AG09319 (cell line): Measurements from ENCODE around the gene RCAN3.

Experiments
- DNase-seq: peaks from one replicate; pipeline ENCODE4 v3.0.0-alpha.2; 2010; ENCODE audit warnings: low read depth; ENCODE audit errors: extremely low read depth
- CTCF ChIP-seq: IDR thresholded peaks from 2 replicates; pipeline ENCODE4 v1.5.1; 2011; ENCODE audit warnings: low read depth, mild to moderate bottlenecking, inconsistent platforms, low read length, moderate library complexity

RCAN3 gene

DNA sequence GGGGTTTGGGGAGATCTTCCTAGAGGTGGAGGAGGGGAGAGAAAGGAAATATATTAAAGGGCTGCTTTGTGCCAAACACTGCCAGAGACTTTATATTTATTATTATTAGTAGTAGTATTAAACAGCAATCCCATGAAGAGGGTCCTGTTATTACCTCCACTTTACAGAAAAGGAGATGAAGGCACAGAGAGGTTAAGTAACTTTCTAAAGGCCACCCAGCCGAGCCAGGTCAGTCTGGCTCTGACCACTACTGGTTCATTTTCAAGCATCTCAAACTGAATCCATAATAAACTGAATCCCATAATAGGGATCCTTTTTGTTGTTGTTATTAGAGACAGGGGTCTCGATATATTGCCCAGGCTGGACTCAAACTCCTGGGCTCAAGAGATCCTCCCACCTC, 65.8 kb downstream of the RCAN3 start:
- no peak for DNase-seq
- no peak for TF ChIP-seq CTCF

GRCh38 chr1:24570265-24571125, 67.9 kb downstream of the RCAN3 start:
- no peak for TF ChIP-seq CTCF
- no peak for DNase-seq

DNA sequence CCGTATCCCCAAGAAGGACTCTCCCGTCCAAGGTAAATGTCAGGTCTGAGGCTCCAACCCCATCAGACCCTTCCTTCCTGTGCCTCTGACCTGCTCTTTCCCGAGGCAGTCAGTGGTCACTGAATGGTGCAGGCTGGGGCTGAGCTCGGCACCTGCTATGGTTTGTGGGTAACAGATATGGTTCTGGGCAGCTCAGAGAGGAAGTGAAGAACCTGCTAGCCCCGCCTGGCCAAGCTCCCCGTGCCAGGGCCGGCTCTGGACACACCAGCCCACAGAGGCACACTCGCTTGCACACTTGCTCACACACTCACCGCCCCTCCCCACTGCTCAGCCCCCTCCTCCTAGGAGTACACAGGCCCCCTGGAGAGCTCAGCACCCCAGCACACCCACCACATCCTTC, 69.7 kb downstream of the RCAN3 start:
- TF ChIP-seq CTCF: no peak
- DNase-seq: no peak

GRCh38 chr1:24575905-24576587, 73.4 kb downstream of the RCAN3 start:
- TF ChIP-seq CTCF: no peak
- DNase-seq: no peak

- no peak for TF ChIP-seq CTCF
Observed at GRCh38 chr1:24578846-24579245, 76.2 kb downstream of the RCAN3 start.

DNA sequence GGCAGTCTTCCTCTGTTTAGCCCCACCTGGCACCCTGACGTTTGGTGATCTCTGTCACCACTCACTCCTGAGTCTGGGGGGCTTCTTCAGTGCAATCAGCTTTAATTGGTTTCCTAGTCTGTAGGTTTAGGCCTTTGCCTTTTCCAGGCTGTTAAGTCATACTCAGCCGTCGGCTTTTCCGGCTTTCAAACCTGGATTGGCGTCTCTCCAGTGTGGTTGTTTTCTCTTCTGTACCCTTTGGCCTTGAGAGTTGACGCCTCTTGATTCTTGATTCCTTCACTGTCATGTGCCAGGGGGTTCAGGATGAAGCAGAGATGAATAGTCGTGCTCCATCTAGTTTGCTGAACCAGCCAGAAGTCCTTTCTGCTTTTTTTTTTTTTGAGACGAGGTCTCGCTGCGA, 78.1 kb downstream of the RCAN3 start:
- TF ChIP-seq CTCF: no peak
- no peak for DNase-seq

More at GRCh38 chr1:24578846-24579245, 76.2 kb downstream of the RCAN3 start:
- DNase-seq: no peak

GRCh38 chr1:24584171-24584647, 81.6 kb downstream of the RCAN3 start:
- DNase-seq: no peak
- no peak for TF ChIP-seq CTCF
